ENCODE measurements around the gene DLX3. TPM values are rescaled to one million over a fixed set of nuclear protein-coding genes. Genes with fewer than 3 reads are reported as not detected.
"Not testable (repeated sequence)": the region's sequence is repeated elsewhere in the genome, so short reads cannot be mapped to it uniquely, and the experiment has no call there.

DLX3 gene
- total RNA-seq, 1 experiment from 2014 or later = 0.74 TPM

DNA sequence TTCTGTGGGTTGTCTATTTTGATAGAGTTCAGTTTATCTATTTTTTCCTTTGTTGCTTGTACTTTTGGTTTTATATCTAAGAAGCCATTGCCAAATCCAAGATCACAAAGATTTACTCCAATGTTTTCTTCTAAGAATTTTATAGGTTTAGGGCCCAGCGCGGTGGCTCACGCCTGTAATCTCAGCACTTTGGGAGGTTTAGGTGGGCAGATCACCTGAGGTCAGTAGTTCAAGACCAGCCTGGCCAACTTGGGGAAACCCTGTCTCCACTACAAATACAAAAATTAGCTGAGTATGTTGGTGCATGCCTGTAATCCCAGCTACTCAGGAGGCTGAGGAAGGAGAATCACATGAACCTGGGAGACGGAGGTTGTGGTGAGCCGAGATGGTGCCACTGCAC is 47.2 kb upstream of the DLX3 start (continued):
- TF ChIP-seq ARID4B (CRISPR knock-in tag; IDR thresholded peaks at IDR 0.05; ENCODE audit: borderline replicate concordance) (no peak), RELA (CRISPR knock-in tag; IDR thresholded peaks at IDR 0.05; ENCODE audit: borderline replicate concordance) (no peak)

DNA sequence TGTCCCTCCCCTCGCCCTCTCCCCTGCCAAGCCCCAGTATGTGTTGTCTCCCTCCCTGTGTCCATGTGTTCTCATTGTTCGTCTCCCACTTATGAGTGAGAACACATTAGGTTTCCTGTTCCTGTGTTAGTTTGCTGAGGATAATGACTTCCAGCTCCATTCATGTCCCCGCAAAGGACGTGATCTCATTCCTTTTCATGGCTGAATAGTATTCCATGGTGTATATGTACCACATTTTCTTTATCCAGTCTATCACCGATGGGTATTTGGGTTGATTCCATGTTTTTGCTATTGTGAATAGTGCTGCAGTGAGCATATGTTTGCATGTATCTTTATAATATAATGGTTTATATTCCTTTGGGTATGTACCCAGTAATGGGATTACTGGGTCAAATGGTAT is 45.5 kb upstream of the DLX3 start:
- DNase-seq (ENCODE audit: low spot score); H3K36me3 Mint-ChIP-seq; H3K27ac Mint-ChIP-seq; H3K4me3 Mint-ChIP-seq; H3K27me3 Mint-ChIP-seq (ENCODE audit: low read depth); H3K4me1 Mint-ChIP-seq; POLR2A ChIA-PET; ATAC-seq; H3K9me3 Mint-ChIP-seq: not testable (repeated sequence)
- CTCF ChIA-PET = interaction anchor here (1.2 to 1.4 kb wide), 2 partner anchors 16 to 40 kb away, joined by 3 to 4 read pairs; partner anchors contain the start of gene ITGA3

DNA sequence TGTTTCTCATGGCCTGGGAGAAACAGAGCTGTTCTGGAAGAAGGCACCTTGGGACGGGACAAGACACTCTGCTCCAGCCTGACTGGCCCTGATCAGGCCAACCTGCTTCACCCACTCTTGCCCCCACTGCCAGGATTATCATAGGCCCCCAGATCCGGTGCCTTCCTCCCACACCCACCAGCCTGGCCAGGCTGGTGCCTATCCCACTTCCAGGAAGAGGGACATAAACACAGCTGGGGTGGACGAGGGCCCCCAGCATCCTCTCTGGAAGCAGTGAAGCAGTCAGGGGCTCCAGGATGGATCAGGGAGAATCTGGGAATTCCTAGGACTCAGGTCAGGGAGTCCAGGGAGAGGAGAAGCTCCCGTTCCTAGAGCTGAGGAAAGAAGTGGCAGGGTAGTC is 44.0 kb upstream of the DLX3 start:
- no peak for ATAC-seq
- POLR2A ChIA-PET = interaction anchor here (0.7 kb wide), 1 partner anchor 1090 kb away, joined by 3 read pairs; no protein-coding TSS in a partner anchor
- no peak for DNase-seq (ENCODE audit: low spot score)
- no peaks in the 10 kb centered on the region for H3K36me3 Mint-ChIP-seq
- TF ChIP-seq IRF1 (CRISPR knock-in tag; IDR thresholded peaks at IDR 0.05) = no peak
- TF ChIP-seq GRHL2 (CRISPR knock-in tag; IDR thresholded peaks at IDR 0.05; ENCODE audit: insufficient replicate concordance, severe bottlenecking) = no peak
- TF ChIP-seq ZBTB21 (CRISPR knock-in tag; IDR thresholded peaks at IDR 0.05; ENCODE audit: borderline replicate concordance) = no peak
- no peak for TF ChIP-seq NFATC4 (CRISPR knock-in tag; IDR thresholded peaks at IDR 0.05)
- no peak for TF ChIP-seq SP1 (CRISPR knock-in tag; conservative IDR thresholded peaks at IDR 0.05)
- TF ChIP-seq, protein P1, sequence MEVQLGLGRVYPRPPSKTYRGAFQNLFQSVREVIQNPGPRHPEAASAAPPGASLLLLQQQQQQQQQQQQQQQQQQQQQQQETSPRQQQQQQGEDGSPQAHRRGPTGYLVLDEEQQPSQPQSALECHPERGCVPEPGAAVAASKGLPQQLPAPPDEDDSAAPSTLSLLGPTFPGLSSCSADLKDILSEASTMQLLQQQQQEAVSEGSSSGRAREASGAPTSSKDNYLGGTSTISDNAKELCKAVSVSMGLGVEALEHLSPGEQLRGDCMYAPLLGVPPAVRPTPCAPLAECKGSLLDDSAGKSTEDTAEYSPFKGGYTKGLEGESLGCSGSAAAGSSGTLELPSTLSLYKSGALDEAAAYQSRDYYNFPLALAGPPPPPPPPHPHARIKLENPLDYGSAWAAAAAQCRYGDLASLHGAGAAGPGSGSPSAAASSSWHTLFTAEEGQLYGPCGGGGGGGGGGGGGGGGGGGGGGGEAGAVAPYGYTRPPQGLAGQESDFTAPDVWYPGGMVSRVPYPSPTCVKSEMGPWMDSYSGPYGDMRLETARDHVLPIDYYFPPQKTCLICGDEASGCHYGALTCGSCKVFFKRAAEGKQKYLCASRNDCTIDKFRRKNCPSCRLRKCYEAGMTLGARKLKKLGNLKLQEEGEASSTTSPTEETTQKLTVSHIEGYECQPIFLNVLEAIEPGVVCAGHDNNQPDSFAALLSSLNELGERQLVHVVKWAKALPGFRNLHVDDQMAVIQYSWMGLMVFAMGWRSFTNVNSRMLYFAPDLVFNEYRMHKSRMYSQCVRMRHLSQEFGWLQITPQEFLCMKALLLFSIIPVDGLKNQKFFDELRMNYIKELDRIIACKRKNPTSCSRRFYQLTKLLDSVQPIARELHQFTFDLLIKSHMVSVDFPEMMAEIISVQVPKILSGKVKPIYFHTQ (CRISPR knock-in tag; IDR thresholded peaks at IDR 0.05) = no peak
- no peak for TF ChIP-seq USF1 (CRISPR knock-in tag; IDR thresholded peaks at IDR 0.05)
- TF ChIP-seq AFF4 (CRISPR knock-in tag; IDR thresholded peaks at IDR 0.05; ENCODE audit: borderline replicate concordance) = no peak
- TF ChIP-seq ZNF219 (CRISPR knock-in tag; IDR thresholded peaks at IDR 0.05; ENCODE audit: borderline replicate concordance) = no peak
- TF ChIP-seq KAT7 (CRISPR knock-in tag; IDR thresholded peaks at IDR 0.05; ENCODE audit: borderline replicate concordance) = no peak
- no peak for TF ChIP-seq RELA (CRISPR knock-in tag; IDR thresholded peaks at IDR 0.05; ENCODE audit: borderline replicate concordance)
- no peak for TF ChIP-seq FOXK1 (CRISPR knock-in tag; IDR thresholded peaks at IDR 0.05)
- no peak for TF ChIP-seq ESRRA (CRISPR knock-in tag; IDR thresholded peaks at IDR 0.05; ENCODE audit: borderline replicate concordance)
- TF ChIP-seq ZBTB43 (CRISPR knock-in tag; IDR thresholded peaks at IDR 0.05) = no peak
- peaks cover 11% of the 10 kb centered on the region for H3K4me1 Mint-ChIP-seq
- CTCF ChIA-PET = interaction anchor here (0.5 to 1.4 kb wide), 6 partner anchors 17 to 144 kb away, joined by 3 to 6 read pairs (median 4); partner anchors contain the start of gene ITGA3
- peaks cover 5% of the 10 kb centered on the region; the same call in 1 of the 2 replicates for H3K9me3 Mint-ChIP-seq
- no peak overlapping the region for H3K4me3 Mint-ChIP-seq
- no peak overlapping the region for H3K27ac Mint-ChIP-seq
- H3K27me3 Mint-ChIP-seq (ENCODE audit: low read depth) = peaks cover 5% of the 10 kb centered on the region

Data from WTC11 (cell line).